ENCODE results near the gene PRKCB.
A peak's percentile ranks its signal among the peaks of the same experiment; 100 is the strongest.
"Not testable (repeated sequence)": the region's sequence is repeated elsewhere in the genome, so short reads cannot be mapped to it uniquely, and the experiment has no call there.

The PRKCB gene

DNA sequence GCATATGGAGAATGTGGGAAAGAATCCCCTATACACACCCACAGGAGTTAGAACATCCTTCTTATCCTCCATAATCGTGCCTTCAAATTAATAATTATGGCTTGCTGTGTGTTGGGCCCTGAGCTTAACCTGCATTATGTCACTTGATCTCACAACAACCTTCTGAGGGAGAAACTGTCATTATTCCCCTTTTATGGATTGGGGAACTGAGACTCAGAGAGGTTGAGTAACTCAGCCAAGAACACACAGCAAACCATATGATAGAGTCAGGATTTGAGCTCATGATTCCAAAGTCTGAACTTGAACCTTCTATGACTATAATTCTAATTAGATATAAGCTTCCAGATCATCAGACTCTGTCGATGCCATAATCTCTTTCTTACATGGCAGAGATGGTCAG is 306.1 kb downstream of the PRKCB start:
- in situ Hi-C loops (cut with HindIII; ENCODE audit: low sequenced_read_pairs): no loop called here
- TF ChIP-seq, protein P1, sequence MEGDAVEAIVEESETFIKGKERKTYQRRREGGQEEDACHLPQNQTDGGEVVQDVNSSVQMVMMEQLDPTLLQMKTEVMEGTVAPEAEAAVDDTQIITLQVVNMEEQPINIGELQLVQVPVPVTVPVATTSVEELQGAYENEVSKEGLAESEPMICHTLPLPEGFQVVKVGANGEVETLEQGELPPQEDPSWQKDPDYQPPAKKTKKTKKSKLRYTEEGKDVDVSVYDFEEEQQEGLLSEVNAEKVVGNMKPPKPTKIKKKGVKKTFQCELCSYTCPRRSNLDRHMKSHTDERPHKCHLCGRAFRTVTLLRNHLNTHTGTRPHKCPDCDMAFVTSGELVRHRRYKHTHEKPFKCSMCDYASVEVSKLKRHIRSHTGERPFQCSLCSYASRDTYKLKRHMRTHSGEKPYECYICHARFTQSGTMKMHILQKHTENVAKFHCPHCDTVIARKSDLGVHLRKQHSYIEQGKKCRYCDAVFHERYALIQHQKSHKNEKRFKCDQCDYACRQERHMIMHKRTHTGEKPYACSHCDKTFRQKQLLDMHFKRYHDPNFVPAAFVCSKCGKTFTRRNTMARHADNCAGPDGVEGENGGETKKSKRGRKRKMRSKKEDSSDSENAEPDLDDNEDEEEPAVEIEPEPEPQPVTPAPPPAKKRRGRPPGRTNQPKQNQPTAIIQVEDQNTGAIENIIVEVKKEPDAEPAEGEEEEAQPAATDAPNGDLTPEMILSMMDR (IDR thresholded peaks at IDR 0.05; ENCODE audit: low read depth, low read length): no peak
- no peak for DNase-seq (ENCODE audit: low read depth, low spot score)
- no peak overlapping the region for H3K4me3 ChIP-seq (ENCODE audit: low read depth, low read length)

DNA sequence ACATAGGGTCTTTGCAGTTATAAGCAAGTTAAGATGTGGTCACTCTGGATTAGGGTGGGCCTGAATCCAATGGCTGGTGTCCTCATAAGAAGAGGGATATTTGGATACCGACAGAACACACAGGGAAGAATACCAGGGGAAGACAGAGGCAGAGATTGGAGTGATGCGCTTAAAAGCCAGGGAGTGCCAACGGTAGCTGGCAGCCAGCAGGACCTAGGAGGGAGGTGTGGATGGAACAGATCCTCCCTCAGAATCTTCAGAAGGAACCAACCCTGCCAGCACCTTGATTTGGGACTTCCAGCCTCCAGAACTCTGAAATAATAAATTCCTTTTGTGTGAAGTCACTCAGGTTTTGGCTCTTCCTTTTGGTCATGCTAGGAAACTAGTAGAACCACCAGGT is 310.1 kb downstream of the PRKCB start:
- in situ Hi-C loops (cut with HindIII; ENCODE audit: low sequenced_read_pairs): no loop called here
- TF ChIP-seq, protein P1 (IDR thresholded peaks at IDR 0.05; ENCODE audit: low read depth, low read length): no peak
- DNase-seq (ENCODE audit: low read depth, low spot score): no peak
- H3K4me3 ChIP-seq (ENCODE audit: low read depth, low read length): no peak overlapping the region

DNA sequence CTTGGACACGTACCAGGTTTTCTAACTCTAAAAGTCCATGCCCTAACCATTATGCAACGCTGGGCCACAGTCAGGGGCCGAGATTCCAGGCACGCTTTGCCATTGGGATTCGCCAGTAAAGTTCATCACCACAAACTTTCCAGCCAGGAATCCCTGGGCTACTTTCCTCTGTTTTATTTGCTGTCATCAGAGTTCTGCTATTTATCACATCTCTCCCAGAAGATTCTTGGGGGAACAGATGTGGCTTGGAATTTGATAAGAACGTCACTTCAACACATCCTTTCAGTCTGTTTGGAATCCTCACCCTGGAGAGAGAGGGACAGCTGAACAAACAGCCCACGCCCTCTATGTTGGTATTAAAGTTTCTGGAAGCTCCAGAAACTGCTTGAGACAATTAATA is 310.7 kb downstream of the PRKCB start:
- in situ Hi-C loops (cut with HindIII; ENCODE audit: low sequenced_read_pairs): no loop called here
- TF ChIP-seq, protein P1 (IDR thresholded peaks at IDR 0.05; ENCODE audit: low read depth, low read length): no peak

DNA sequence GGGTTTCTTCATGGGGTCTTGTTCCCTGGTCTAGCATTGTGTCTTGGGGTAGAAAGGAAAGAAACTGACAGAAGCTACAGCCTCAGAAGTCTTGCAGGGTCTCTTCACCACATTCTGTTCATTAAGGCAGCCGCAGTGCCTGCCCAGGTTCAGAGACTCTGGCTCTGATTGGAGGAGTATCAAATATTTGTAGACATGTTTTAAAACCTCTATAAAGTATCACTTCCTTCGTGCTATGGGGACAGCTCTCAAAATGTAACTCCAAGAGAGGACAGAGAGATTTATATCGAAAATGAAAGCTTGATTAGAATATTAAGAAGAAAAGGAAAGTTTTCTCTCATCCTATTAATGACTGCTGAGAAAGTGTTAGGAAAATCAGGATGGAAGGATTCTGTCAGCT is 313.3 kb downstream of the PRKCB start:
- in situ Hi-C loops (cut with HindIII; ENCODE audit: low sequenced_read_pairs): no loop called here
- TF ChIP-seq, protein P1 (IDR thresholded peaks at IDR 0.05; ENCODE audit: low read depth, low read length): no peak
- DNase-seq (ENCODE audit: low read depth, low spot score): no peak
- H3K4me3 ChIP-seq (ENCODE audit: low read depth, low read length): no peak overlapping the region

More for the DNA sequence above, 310.7 kb downstream of the PRKCB start:
- DNase-seq (ENCODE audit: low read depth, low spot score): no peak
- H3K4me3 ChIP-seq (ENCODE audit: low read depth, low read length): no peak overlapping the region

- DNase-seq (ENCODE audit: low read depth, low spot score): no peak
- no peak overlapping the region for H3K4me3 ChIP-seq (ENCODE audit: low read depth, low read length)
- TF ChIP-seq, protein P1 (IDR thresholded peaks at IDR 0.05; ENCODE audit: low read depth, low read length): no peak
- in situ Hi-C loops (cut with HindIII; ENCODE audit: low sequenced_read_pairs): no loop called here
Observed at GRCh38 chr16:24150282-24150681, 314.5 kb downstream of the PRKCB start.

DNA sequence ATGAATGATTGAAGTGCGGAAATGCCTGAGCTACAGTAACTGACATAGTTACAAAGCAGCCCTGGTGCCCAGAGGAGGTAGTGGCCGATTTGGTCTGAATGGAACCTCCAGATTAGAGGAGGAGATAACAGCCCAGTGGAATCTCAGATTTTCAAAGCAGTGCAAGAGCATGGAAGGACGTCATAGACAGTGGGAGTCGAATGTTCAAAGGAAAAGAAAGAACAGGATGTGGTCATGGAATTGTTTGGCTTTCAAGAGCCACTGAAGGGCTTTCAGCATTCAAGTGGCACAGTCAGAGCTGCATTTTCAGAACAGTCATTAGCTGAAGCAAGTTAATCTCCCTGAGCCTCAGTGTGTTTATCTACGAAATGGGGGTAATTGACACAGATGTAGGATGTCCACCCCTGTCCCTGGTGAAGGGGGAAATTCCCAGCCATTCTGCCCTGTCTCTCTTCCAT is 315.7 kb downstream of the PRKCB start:
- TF ChIP-seq, protein P1 (IDR thresholded peaks at IDR 0.05; ENCODE audit: low read depth, low read length): no peak
- DNase-seq (ENCODE audit: low read depth, low spot score): peak; percentile 22
- in situ Hi-C loops (cut with HindIII; ENCODE audit: low sequenced_read_pairs): no loop called here
- no peak overlapping the region for H3K4me3 ChIP-seq (ENCODE audit: low read depth, low read length)

DNA sequence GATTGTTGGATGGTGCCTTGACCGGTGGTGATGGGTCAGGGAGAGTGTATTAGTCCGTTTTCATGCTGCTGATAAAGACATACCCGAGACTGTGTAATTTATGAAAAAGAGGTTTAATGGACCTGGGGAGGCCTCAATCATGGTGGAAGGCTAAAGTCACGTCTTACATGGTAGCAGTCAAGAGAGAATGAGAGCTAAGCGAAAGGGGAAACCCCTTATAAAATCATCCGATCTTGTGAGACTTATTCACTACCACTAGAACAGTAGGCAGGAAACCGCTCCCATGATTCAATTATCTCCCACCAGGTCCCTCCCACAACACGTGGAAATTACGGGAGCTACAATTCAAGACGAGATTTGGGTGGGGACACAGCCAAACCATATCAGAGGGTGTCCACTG is 316.3 kb downstream of the PRKCB start:
- H3K4me3 ChIP-seq (ENCODE audit: low read depth, low read length); DNase-seq (ENCODE audit: low read depth, low spot score); in situ Hi-C loops (cut with HindIII; ENCODE audit: low sequenced_read_pairs): not testable (repeated sequence)

Measured in astrocyte of the spinal cord (primary cell).